GM18517 (cell line): ENCODE measurements around the gene KRT86.

Source experiments
- ATAC-seq: cut with Tn5 transposase; IDR thresholded peaks from one replicate; pipeline ENCODE4 v1.9.1; 2021; ENCODE audit warnings: mild to moderate bottlenecking, moderate library complexity; ENCODE audit not compliant: unreplicated experiment

Gene KRT86

DNA sequence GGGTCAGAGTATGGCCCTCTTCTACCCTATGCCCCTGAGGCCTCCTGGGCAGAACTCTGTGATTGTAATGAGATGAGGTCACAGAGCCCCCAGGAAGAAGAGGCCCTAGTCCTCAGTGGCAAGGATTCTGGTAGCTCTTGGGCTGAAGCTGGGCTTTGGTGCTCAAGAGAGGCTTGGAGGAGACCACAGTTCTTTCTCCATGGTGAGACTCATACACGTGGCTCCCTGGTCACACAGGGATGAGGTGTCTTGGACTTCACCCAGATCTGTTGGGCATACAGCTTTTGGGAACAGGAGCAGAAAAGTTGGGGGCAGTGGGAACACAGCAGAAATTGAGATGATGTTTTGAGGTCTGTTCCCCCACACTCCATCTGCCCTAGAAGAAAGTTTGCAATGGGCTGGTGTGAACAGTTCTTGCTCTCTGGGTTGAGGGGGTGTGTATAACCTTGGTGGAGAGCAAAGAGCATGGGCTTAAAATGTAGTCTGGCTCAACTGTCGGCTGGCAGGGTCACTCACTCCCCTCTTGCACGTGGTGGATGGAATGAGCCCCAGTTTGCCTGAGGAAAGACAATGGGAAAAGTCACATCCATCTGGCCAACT is at the start of gene KRT86:
Gene KRT86, plus strand, starts transcription at position 125 of the 600 bp plus-strand sequence. CDS start 27,272 bp downstream, outside the sequence.
- no peak for ATAC-seq

DNA sequence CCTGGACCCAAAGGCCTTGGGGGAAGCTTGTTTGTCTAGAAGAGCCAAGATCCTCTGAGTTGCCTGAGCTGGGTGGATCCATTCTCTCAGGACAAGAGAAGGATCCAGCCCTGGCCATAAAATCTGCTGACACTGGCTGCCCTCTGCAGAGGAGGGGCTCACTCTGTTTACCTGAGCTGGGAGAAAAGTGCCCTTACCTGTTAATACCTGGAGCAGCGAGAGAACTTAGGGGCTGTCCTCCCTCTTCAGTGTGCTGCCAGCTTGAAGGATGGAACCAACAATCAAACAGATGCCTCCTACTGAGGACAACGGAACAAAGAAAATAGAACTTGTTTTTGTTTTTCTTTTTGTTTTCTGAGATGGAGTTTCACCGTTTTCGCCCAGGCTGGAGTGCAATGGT is 48.7 kb upstream of the KRT86 start:
- no peak for ATAC-seq

- no peak for ATAC-seq
These were observed 48.0 kb upstream of the KRT86 start for GRCh38 chr12:52226446-52226845.

- no peak for ATAC-seq
These were observed 46.8 kb upstream of the KRT86 start for GRCh38 chr12:52227606-52228166.

- no peak for ATAC-seq
These were observed 46.1 kb upstream of the KRT86 start for GRCh38 chr12:52228366-52228765.

GRCh38 chr12:52228931-52229330 is 45.5 kb upstream of the KRT86 start:
- no peak for ATAC-seq

GRCh38 chr12:52229836-52230343 is 44.6 kb upstream of the KRT86 start:
- no peak for ATAC-seq

GRCh38 chr12:52230364-52231281 is 43.8 kb upstream of the KRT86 start:
- ATAC-seq: no peak

GRCh38 chr12:52231305-52232202 is 42.9 kb upstream of the KRT86 start:
- ATAC-seq: no peak

GRCh38 chr12:52232203-52232673 is 42.2 kb upstream of the KRT86 start:
- ATAC-seq: no peak

GRCh38 chr12:52232674-52233461 is 41.6 kb upstream of the KRT86 start, which contains the start of gene KRT7:
KRT7 (plus strand) TSS chr12:52233243; CDS start chr12:52233297, 54 bp downstream.
- ATAC-seq: no peak

GRCh38 chr12:52233462-52234207 is 40.8 kb upstream of the KRT86 start:
- no peak for ATAC-seq

GRCh38 chr12:52234223-52234810 is 40.1 kb upstream of the KRT86 start:
- ATAC-seq: no peak

GRCh38 chr12:52235001-52235764 is 39.3 kb upstream of the KRT86 start:
- no peak for ATAC-seq

- ATAC-seq: no peak
These were observed 38.6 kb upstream of the KRT86 start for GRCh38 chr12:52235822-52236361.

- ATAC-seq: no peak
These were observed 37.9 kb upstream of the KRT86 start for GRCh38 chr12:52236386-52237050.
